Glomerular endothelial cell (primary cell): ENCODE data around the gene SAMD1. TPM values are rescaled to one million over a fixed set of nuclear protein-coding genes. Genes with fewer than 3 reads are reported as not detected.

ENCODE experiments used
- DNase-seq: peaks from one replicate; pipeline ENCODE4 v3.0.0-alpha.2; 2011; ENCODE audit warnings: low read depth, low spot score; ENCODE audit errors: extremely low read depth
- total RNA-seq: library from RNA; depleted of rRNA; stranded (reverse); fragments of >200 nt; gene quantifications from 2 replicates; pipeline ENCODE4 v1.2.3, GENCODE V29; 2015

SAMD1 gene
- total RNA-seq, 1 donor from 2014 or later: 43.0 TPM

DNA sequence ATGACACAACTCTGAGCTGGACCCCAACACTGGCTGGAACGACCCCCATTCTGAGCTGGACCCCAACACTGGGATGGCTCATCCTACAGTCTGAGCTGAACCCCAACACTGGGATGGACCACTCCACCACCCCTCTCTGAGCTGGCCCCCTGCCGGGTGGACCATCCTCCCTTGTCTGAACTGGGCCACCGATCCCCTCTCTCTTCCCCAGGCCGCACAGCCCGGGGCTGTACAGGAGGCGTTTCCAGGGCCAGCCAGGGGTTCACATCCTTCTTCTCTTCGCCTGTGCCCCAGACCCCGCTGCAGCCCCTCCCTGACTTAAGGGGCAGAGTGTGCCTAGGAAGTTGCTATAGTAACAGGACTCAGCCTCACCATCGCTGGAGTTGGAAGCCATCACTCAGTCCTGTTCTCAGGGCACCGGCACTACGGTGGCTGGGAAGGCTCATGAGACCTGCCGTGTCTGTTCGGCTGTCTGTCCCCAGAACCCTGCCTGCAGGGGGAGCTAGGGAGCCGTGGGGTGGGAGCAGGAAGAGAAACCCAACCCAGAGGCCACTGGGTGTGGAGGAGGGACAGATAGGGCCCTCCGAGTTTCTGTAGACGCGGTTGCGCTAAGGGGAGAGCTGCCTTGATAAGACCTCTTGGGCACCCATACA, 23.3 kb upstream of the SAMD1 start:
- no peak for DNase-seq

- DNase-seq: no peak
Measured at GRCh38 chr19:14112809-14113385, 22.3 kb upstream of the SAMD1 start.

DNA sequence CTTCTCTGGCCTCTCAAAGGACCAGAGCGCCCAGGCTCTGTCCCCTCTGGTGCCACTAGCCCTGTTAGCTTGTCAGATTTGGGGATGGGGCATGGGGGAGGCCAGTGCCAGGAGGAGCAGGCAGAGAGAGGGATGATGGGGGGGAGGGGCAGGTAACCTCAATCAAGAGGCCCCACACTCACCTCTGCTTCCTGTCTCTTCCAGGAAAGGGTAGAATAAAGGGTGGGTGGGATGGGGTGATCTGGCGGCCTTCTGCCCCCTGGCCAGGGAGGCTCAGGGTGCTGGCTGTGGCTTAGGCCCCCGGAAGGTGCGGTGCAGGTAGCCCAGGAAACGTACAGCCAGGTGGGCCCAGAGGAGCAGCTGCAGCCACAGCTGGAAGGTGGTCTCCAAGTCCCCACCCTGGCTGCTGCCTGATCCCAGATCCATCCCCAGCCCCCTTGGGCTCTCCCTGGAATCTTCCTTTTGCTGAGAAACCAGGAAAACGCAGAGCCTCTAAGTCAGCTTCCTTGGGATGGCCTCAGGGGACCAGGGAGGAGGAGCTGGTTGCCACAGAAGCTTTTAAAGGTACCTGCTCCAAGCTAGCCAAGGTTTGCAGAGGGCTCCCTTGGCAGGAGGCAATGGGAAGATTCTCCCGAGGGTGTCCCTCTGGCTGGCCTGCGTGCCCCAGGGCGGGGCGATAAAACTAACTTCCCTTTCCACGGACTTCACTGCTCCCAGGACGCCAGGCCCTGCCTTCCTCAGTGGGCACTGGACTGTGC, 21.7 kb upstream of the SAMD1 start:
- DNase-seq: no peak

DNA sequence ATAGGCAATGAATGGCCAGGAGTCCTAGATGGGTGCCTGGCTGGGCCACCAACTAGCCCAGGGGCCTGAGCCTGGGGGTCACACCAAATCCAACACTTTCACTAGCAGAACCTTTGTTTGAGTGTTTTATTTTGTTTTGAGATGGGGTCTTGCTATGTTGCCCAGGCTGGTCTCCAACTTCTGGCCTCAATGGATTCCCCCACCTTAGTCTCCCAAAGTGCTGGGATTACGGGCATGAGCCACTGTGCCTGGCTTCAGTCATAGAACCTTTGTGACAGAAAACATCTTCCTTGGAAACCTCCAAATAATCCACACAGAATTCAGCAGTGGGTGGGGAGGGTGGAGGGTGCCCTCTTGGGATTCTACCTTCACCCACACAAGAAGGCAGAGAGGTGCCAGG, 20.9 kb upstream of the SAMD1 start:
- no peak for DNase-seq

DNA sequence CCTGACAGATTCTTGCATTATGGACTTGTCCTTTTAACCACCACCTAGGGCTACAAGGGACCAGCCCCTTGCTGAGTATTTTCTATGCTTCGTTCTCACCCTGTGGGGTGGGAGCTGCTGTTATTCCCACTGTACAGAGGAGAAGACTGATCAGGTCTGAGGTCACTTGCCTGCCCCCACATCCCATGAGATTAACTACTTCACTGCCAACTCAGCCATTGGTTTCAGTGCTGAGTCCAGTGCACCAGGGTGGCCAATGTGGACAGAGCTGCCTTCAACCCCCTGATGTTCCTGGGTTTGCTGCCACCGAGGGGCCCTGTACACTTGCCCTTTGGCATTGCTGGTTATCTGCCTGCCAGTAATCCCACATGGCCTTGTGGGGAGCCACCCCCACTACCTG, 20.1 kb upstream of the SAMD1 start:
- no peak for DNase-seq

DNA sequence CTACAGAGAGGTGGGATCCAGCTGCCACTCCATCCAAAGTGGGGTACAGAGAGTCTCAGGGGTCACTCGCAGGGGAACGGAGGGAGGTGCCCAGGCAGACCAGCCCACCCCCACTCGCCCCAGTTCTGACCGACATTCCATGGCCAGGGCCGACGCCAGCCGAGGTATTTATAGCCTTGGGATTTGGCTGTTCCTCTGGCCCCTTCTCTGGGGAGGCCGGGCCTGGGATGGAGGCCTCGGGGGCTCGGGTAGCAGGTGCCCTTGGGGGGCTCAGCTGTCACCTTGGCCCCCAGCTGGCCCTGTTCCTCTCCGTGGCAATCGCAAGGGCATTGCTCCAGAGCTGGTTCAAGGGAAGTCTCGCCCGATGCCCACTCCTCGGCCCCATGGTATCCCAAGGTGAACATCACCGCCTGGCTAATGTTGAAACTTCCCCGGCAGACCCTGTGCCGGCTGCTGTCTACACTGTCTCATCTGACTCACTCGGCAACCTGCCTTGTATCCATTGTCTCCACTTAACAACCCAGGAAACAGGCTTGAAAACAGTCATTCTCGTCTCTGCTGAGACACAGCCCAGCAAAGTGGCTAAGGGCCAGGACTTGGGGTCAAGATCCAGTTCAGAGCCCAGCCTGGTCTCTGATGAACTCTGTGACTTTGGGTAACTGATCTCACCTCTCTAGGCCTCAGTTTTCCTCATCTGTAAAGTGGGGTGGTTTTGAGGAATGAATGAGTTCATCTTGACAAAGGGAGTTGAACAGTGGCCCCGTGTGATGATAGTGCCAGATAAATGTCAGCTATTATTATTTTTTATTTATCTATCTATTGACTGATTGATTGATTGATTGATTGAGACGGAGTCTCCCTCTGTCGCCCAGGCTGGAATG, 17.3 kb upstream of the SAMD1 start:
- DNase-seq: peak; percentile 51

- no peak for DNase-seq
Measured at GRCh38 chr19:14106840-14107239, 16.3 kb upstream of the SAMD1 start.

DNA sequence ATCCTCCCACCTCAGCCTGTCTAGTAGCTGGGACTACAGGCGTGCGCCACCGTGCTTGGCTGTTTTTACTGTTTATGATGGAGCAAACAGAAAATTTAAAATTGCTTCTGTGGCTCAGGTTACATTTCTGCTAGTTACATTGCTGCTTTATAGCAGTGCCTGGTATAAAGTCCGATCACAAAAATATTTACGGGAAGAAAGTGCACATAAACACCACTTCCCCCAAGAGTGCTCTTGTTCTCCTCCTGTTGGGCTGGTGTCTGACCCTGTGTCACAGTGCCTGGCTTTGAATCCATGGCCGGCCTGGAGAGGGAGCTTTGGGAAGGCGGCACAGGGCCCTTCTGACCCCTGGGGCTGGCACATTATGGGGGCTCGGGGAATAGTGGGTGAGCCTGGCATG, 15.1 kb upstream of the SAMD1 start:
- DNase-seq: no peak

DNA sequence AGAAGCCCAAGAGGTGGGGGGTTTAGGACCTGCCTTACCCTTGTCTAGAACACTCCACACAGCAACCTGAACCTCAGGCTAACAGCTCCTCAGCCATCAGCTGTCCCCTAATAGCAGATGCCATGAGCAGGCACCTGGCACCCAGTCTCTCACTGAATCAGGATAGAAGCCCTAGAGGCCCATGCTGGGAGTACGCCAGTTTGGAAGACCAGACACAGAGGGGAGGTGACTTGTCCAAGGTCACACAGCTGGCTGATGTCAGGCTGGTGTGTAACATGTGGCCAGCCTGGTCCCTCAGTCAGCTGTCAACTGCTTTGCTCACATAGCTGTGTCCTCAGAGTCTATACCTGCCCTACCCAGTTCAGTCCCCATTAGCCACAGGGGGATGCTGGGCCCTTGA, 12.8 kb upstream of the SAMD1 start:
- DNase-seq: no peak

- no peak for DNase-seq
Measured at GRCh38 chr19:14102756-14103155, 12.2 kb upstream of the SAMD1 start.

DNA sequence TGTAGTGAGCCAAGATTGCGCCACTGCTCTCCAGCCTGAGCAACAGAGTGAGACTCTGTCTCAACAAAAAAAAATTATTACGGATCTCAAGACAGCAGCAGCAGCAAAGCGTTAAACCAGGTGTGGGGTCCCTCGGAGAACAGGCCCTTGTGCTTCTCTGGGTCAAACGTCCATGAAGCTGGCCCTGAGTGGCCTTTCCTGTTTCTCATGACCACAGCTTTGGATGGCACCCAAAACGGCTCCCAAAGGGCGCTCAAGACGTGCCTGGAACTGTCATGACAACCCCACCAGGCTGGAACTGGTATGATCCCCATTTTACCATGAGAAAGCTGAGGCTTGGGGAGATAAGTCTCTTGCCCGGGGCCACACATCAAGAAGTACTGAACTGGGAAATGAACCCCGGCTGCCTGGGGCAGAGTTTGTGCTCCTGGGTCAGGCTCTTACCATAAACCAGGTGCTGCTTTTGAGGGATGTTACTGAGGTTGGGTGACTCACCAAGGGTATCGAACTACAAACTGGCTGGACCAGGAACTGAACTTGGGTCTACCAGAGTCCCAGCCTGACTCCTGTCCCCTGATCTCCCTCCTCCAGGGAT, 11.6 kb upstream of the SAMD1 start:
- no peak for DNase-seq

- no peak for DNase-seq
Measured at GRCh38 chr19:14101003-14101545, 10.5 kb upstream of the SAMD1 start.

GRCh38 chr19:14097532-14098151, 7.1 kb upstream of the SAMD1 start:
- DNase-seq: no peak

DNA sequence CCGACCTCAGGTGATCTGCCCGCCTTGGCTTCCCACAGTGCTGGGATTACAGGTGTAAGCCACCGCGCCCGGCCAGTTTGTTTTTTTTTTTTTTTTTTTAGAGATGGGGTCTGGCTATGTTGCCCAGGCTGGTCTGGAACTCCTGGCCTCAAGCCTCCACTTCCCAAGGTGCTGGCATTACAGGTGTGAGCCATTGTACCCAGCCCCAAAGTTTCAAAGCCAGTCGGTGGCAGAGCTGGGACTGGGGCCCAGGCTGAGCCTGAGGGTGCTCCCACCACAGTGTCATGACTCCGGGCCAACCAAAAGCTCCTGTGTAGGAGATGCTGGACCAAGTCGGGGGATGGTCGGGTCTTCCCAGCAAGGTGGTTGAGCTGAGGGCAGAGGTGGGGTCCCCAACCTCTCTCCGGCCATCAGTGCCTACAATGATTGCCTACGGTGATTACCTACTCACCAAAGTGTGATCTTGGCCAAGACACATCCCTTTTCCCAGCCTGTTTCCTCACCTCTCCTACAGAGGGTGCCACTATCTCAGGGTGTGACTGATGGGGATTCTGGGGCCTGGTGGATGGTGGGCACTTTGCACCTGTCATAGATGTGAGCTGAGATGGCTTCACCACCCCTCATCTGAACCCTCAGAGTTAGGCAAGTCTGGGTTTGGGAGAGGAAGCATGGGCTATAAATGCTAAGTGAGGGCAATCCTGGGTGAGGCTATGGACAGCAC, 5.9 kb upstream of the SAMD1 start:
- no peak for DNase-seq

GRCh38 chr19:14094854-14095253, 4.3 kb upstream of the SAMD1 start:
- DNase-seq: no peak

GRCh38 chr19:14093117-14093823, 2.7 kb upstream of the SAMD1 start:
- no peak for DNase-seq

- DNase-seq: no peak
Measured at GRCh38 chr19:14091813-14092462, 1.4 kb upstream of the SAMD1 start.

DNA sequence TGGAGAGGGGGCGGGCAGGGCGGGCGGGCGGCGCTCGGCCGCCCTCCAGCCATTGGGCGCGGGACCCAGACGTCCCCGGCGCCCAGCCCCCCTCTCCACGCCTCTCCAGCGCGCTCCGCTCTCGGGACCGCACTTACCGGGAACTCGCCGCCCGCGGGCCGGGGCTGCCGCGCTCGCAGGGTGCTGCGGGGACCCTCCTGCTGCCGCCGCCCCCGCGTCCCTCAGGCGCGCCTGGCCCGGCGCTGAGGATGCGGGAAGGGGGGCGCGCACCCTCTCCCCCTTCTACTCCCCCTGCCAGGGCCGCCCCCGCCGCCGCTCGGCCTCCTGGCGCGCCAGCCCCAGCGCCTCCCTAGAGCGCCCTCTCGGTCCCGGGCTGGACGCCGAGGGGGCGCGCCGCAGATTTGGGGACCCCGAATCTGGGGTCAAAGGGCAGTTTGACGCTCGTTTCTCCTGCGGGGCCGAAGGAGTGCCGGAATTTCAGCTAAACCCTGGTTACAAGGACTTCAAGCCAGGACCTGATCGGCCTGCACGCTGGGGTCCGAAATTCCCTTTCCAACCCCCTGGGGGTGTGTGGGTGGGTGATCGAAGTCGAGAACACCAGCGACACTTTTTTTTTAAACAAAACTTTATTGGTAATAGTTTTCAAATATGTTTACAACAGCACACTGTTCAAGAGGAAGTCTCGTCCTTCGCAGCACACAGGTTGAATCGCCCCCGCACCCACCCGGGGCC, 696 bp upstream of the SAMD1 start:
- DNase-seq: no peak
